Hematopoietic multipotent progenitor cell treated with erythropoietin and hydrocortisone succinate and interleukin-3 and kit ligand, for 6 days (in vitro differentiated cells): ENCODE data around the gene SKAP2.

Source experiments
- DNase-seq: peaks from one replicate; pipeline ENCODE4 v3.0.0-alpha.2; 2015

SKAP2 gene

DNA sequence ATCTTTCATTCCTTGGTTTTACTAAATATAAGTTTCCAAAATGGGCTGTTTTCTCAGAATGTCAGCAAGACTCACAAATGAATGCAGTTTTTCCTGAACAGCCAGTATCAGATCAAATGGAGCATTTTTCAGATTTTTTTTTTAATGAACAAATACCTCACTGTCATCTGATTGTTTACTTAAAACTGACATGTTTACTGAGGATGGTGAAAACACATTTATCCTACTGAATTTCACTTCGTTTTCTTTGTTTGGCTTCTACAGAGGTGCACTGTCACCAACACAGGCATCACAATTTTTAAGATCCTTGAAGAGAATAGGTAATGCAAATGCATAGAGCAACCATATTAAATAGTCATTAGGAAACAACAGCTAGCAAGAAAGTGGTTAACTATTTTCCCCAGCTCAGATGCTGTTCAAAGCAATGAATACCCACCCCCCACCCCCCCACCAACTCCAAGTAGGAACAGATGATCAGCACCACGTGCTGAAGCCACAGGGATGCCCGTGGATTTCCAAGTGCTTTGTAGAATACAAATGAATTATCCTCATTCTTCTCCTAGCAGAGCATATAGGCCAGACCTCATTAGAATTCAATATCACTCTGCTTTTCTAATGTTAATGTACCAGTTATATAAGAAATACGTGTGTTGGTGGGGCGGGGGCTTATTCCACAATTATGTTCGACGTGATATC is 205.9 kb downstream of the SKAP2 start:
- no peak for DNase-seq

DNA sequence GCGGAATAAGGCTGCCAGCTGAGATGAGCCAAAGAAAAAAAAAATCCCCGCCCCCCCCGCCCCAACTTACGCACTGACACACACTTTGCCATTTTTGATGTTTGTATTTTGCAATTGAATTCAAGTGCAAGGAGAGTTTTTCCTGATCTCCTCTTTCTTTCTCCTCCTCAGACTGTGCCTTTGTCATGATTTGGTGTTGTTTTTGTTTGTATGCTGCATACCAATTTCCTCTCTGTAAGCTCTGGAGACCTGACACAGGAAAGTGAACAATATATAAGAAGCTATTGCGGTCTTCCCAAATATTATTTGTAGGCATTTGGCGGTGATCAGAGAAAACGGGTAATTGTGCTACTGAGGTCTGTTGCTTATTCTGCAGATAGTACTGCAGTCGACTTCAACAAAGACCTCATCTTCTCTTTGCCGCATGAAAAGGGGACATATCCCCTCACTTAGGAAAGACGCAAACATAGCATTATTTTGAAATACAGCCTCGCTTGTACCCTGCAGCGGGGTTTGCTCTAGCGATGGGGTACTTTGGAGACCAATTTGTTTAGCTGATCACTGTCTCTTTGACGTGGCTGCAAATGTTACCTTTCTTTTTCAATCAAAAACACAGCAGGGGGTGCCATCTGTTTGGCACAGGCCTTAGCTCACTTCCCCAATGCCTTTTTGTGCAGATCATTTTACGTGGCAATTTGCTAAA is 206.6 kb downstream of the SKAP2 start:
- no peak for DNase-seq

DNA sequence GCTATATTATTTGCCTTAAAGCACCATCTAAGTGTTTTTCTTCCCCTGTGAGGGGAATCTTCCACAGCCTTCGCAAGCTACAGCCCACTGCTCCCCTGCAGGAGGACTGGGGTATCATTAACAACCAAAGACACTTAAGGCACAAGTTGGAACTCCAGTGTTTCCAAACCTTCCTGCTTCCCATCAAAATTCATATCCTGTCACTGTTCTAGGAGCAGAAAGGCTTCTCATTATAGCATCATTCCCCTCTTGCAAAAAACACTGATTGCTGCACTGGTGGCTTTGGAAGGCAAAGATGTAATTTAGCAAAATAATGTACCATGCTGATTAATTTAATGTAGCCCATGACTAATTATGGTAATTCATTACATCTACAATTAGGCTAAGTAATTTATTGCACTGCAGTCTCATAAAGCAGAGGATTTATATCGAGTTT is 207.2 kb downstream of the SKAP2 start:
- DNase-seq = no peak

DNA sequence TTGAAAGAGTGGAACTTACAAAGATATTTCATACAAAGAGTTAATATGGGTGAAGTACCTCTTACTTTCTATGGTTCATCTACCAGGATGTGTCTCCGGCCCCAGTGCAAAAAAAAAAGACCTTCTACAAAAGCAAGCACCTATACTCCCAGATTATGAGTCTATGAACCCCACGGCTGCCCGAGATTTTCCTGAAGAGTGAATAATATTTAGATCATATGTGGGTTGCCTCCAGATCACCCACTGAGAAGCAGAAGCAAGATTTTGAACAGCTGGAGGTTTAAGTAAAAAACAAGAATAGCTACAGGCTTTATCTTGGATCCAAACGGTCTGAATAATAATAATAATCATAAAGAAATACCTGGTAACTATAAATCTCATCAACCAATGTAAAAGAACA is 207.7 kb downstream of the SKAP2 start:
- no peak for DNase-seq

DNA sequence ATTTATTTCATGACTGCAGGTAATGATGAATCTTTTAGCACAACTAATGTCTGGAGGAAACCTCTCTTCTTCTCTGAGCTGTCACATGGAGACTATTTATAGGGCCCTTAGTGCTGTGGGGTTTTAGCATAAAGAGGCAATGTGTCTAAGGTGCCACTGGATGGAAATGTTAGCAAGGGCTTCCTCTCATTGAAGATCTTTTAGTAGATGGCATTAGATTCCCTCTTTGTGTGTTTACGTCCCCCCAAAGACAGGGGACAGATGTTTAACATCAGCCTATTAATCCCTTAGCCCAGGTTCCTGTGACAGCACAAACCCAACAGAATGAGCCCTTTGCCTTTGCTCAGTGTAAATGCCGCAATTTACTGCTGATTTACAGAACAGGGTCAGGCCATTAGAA is 208.6 kb downstream of the SKAP2 start:
- DNase-seq = no peak

DNA sequence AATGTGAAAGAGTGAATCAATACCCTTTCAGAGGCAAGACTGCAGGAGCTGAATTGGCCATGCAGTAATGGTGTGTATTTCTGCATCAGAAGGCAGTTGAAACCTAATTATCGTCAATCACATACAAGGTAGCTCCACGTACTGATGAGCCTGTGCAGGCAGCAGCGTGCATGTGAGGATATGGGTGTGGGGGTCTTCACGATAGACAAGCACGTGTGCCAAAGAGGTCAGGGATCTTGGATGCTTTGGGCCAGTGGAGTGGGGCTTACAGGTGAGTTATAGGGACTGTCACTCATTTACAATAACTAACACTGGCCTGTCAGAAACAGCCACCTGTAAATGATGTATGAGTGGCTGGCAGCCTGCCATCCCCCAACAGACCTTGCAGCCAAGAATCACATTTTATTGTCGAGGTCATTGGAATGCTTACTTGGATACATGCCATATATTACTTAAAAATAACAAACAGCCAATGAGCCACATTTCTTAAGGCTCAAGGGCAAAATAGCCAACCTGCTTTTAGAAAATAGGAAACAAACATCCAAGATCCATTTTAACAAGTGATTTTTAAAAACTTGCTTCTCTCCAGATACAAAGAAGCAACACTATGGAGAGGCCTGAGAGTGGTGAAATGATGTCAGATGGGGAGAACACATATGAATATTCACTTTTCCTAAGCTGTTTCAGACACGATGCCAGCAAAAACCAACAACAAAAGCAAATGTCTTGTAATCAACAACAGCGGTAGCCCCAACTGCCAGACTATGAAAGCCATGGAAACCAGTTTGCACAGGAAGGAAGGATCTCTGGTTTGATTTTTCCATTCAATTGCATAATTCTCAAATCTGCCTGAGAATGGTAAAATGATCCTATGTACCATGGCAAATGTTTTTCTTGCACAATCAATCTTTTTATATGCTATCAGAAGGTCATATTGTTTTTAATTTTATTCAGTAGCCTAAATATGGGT is 210.7 kb downstream of the SKAP2 start:
- no peak for DNase-seq

DNA sequence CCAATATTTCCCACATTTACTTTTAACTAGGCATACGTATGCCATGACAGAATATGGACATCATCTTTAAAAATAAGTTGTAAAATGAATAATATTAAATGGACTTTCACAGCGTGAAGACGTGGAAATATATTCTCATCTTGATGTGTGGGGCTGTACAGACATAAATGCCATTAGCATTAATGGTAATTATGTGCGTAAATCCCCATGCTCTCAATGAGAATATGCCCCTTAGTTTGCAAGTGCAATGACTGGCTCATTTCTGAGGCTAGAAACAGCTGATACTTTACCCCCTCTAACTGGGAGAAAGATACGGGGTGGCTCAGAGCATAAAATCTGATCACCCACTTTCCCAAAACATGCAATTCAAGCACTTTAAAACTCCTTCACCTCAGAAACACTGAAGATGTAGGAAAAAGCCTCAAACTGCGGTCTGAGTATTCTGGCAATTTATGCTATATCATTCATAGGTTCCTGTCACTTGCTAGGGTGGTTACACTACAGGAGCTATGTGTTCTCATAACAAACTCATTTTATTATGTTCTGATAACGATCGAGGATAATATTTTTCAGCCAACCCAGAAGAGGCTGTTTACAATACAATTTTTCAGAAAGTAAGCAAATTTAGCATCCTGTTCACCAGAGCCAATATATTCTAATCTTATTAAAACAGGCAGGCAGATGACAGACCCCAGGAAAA is 211.8 kb downstream of the SKAP2 start:
- DNase-seq = no peak

DNA sequence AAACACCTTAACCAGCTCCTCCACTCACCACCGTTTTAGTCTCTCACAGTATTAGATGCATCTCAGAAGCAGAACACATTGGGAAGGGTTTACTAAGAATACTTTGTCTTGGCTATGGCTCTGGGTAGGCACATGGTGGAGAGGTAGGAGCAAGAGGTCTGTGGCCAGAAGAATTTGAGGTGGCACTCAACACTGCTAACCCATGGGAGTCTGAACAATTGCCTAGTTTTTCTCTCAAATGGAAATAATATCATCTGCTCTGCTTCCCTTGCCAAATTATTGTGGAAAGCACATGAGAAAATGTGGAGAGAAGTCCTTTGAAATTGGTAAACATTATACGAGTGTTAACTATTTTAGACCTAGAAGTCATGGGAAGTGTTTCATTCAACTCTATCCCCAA is 214.3 kb downstream of the SKAP2 start:
- no peak for DNase-seq

DNA sequence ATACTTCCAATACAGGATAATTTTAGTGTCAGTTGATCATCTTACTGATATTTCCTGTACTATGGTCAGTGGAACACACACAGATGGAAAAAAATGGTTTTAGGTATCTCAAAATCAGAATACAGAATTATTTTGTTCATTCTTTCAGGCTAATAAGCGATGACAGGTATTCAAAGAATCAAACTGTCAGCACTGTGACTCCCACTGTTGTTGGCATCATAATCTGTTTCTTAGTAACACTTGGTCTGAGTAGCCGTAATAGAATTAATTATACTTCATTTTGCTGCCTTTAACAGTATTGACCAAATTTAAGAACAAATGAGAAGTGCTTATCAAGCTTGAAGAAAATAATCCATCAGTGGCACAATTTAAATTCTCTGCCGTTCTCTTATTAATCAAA is 215.0 kb downstream of the SKAP2 start:
- no peak for DNase-seq

DNA sequence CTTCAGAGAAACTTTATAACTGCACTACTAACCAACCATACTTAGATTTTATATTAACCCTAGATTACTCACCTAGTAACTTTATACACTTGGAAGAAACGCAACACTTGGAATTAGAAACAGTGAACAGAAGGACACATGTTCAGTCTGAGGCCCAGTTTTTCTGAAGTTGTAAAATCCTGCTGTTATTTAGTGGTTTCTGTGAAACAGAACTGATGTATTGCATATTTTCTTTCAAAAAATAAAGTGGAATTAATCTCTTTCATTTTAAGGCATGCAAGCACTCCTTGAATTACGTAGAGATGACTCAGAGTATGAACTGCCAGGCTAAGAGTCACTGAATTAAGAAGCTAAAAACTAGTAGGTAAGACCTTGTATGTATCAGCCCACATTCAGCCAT is 215.8 kb downstream of the SKAP2 start:
- no peak for DNase-seq

DNA sequence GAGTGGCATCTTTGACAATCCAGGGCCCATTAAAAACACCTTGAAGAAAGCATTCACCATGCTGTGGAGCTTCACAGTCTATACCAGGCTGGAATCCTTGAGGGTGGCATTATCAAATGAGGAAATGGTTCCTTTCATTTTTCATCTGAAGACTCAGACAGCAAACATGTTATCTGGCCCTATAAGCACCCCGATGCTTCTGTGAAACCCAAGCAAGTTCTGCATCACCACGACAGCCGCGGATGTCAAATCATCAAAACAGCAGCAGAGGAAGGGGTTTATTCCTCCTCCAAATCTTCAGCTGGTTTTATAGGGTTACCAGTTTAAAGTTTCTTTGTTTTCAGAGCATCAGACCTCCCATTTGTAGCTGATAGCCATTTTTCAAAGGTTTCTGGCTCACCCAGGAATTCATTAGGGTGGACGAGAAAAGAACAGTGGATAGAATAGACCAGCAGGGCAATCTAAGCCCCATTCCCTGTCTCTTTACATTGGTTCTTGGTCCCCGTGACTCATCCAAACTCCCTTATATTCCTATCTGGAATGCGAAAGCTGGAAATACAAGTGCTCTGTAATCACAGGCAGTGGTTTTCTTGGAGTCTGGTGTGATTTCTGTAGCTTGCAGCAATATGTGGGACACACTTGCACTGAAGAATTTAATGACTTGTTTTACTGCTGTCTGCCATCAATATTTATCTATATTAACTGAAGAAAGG is 217.9 kb downstream of the SKAP2 start:
- no peak for DNase-seq

DNA sequence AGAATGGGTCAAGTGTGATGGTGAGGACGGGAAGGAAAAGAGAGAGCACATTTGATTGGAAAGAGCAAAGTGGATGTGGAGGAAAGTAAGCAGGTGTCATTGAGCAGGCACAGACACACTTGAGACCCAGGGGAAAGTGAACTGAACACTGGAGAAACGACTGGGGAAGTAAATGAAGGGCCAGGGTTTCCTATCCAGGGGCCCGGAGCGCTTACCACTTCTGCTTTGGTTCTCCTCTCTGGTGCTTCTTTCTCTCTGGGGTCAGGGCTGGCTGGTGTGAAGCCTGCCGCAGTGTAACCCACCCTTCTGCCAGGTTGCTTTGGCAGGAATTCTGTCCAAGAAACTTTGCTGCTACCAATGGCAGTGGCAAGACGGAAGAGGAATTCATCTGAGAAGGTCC is 219.3 kb downstream of the SKAP2 start:
- DNase-seq = peak; percentile 25

DNA sequence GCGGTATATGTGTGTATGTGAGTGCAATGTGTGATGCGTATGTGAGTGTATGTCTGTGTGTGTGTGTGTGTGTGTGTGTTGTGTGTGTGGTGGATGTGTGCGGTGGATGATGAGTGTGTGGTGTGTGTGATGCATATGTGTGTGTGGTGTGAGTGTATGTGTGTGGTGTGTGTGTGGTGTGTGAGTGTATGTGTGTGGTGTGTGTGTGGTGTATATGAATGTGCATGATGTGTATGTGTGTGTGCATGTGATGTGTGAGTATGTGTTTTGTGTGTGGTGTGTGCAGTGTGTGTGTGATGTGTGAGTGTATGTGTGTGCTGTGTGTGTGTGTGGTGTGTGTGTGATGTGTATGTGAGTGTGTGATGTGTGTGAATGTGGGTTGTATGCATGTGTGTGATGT is 222.0 kb downstream of the SKAP2 start:
- no peak for DNase-seq

DNA sequence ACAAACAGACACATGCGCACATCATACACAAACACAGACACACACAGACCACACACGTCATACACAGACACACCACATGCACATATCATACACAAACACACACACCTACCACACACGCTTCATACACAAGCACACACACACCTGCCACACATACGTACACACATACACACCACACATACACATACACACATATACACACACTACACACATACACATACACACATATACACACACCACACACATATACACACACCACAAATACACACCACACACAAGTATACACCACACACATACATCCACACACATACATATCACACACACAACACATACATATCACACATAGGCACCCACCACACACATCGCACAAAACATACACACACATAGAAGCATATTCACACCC is 224.7 kb downstream of the SKAP2 start:
- no peak for DNase-seq

DNA sequence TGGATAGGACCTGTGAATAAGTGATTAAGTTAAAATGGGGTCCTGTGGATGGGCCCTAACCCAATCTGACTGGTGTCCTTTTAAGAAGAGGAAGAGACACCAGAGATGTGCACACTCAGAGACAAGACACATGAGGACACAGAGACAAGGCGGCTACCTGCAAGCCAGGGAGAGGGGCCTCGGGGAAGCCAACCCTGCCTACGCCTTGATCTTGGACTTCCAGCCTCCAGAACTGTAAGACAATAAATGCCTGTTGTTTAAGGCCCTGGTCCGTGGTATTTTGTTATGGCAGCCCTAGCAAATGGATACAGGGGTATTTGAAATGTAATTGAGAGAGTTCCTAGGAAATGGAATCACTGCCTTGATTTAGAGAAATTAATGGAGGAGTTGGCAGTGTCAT is 225.3 kb downstream of the SKAP2 start:
- no peak for DNase-seq

DNA sequence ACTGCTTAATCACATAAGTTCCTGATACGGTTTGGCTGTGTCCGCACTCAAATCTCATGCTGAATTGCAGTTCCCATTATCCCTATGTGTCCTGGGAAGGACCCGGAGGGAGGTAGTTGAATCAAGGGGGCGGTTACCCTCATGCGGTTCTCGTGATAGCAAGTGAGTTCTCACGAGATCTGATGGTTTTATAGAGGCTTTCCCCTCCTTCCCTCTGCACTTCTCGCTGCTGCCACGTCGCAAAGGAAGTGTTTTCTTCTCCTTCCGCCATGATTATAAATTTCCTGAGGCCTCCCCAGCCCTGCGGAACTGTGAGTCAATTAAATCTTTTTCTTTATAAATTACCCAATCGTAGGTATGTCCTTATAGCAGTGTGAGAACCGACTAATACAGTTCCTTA is 226.2 kb downstream of the SKAP2 start:
- no peak for DNase-seq

DNA sequence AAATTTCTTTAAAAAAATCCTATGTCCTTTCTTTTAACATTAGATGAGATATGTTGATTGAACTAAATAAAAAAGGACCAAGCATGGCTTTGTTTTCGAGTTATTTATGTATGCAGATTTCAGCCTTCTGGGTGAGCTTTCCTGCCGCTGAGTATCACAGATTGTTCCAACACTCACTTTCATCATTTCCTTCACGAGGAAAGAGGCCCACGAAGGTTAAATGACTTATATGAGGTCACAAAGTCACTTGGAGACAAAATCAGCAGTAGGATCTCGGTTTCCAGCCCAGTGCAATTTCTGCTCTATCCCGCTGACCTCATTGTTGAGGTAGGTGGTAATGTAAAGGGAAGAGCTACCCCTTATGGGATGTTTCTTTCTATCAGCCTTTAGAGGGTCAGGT is 226.8 kb downstream of the SKAP2 start:
- DNase-seq = no peak

DNA sequence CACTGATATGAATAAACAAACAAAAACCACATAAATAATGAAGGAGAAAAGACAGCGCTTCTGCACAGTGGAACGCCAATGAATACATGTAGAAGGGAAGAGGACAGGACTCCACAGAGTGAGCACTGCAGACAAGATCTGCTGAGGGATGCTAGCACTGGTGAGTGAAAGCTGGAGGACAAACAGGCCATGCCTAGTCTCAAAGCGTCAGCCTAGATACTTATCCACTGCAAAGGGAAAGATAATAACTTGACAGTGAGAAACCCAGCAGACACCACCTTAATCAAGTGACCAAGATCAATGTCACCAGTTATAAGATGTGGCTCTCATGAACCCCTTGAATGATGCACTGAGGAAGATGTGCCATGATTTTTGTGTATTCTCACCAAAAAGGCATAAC is 227.6 kb downstream of the SKAP2 start:
- DNase-seq = no peak

DNA sequence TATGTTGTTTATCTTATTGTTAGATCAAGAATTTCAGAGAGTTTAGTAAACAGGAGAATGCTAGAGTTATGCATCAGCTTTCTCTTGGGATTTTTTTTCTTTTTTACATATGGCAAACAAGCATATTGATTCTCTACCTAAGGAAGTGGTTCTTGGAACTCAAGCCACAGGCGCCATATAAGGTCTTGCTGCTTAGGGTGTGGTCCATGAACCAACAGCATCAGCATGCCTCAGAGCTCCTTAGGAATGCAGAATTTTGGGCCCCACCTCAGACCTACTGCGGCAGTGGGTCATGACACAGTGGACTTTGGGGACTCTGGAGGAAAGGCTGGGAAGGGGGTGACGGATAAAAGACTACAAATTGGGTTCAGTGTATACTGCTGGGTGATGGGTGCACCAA is 230.8 kb downstream of the SKAP2 start:
- no peak for DNase-seq

DNA sequence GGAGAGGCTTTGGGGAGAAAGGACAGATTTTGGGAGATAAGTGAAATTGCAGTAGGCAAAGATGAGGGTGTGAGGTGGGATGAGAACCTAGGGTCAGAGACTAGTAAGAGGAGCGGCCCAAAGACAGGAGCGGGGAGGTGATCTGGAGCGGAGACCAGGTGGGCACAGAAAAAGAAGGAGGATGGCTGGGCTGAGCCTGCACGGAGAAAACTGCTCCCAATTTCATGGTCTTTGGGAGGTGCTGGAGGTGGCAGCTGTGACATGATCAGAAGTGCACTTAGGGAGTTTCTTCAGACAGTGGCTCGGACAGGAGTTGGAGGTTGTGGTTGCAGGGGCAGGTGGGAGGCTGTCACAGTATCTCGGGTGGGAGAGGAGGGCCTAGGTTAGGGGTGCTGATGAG is 232.8 kb downstream of the SKAP2 start:
- DNase-seq = no peak

DNA sequence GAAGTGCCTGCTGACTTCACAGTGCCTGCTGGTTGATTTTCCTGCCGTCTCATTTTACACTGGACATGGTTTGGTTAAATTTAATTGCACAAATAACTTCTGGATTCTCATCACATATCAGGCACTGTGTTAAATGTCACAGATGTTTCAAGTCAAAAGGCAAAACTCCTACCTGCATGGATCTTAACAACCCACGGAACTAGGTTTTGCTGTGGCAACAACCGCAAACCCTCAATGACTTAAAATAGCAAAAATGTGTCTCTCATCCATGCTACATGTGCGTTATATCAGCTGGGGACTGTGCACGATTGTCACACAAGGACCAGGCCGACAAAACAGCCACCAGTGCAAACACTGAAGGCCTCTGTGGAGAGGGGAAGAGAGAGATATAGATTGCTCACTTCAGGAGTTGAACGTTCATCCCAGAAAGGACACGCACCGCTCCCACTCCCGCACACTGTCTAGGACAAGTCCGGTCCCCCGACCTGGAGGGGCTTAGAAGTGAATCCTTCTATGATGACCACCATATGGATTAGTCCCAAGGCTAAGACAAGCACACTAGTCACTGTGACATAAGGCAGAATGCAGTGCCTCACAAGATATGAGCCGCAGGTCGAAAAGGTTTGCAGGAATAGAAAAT is 233.3 kb downstream of the SKAP2 start:
- no peak for DNase-seq

DNA sequence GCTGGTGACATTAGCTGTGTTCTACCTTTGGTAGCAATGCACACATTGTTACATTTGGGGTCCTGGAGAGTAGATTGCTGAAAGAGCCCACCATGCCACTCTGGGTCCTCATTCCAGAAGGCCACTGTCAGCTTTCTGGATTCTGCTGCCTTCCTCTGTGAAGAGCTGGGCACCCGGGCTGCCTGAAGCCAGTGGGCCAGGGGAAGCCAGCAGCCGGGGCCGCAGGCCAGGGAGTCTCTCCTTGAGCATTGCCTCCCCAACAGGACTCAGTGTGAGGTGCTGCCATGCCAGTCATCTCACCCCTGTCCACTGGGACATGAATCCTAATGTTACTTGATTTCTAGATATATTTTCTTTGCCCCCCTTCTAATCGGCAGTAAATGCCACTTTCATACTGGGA is 234.0 kb downstream of the SKAP2 start:
- DNase-seq = no peak
